HUES6 (cell line): ENCODE results near the gene PEAK1.

Experiments
- H3K27ac ChIP-seq: 2 replicates; pipeline ENCODE4 v1.7.0; 2013; ENCODE audit warnings: low read depth, mild to moderate bottlenecking, low read length, inconsistent platforms
- H3K27me3 ChIP-seq: 2 replicates; pipeline ENCODE4 v1.6.1; 2013; ENCODE audit warnings: low read length; ENCODE audit not compliant: control insufficient read depth, insufficient read depth
- H3K36me3 ChIP-seq: 2 replicates; pipeline ENCODE4 v1.6.1; 2013; ENCODE audit warnings: low read length; ENCODE audit not compliant: control insufficient read depth, insufficient read depth
- H3K4me1 ChIP-seq: 2 replicates; pipeline ENCODE4 v1.6.1; 2013; ENCODE audit warnings: low read length; ENCODE audit not compliant: control insufficient read depth, insufficient read depth
- H3K4me3 ChIP-seq: 2 replicates; pipeline ENCODE4 v1.5.1; 2013; ENCODE audit warnings: low read depth, low read length
- H3K9ac ChIP-seq: one replicate; pipeline ENCODE4 v1.6.1; 2013; ENCODE audit warnings: mild to moderate bottlenecking, low read length
- H3K9me3 ChIP-seq: 2 replicates; pipeline ENCODE4 v1.6.1; 2013; ENCODE audit warnings: low read depth, low read length; ENCODE audit not compliant: control insufficient read depth, insufficient read depth

PEAK1 gene

DNA sequence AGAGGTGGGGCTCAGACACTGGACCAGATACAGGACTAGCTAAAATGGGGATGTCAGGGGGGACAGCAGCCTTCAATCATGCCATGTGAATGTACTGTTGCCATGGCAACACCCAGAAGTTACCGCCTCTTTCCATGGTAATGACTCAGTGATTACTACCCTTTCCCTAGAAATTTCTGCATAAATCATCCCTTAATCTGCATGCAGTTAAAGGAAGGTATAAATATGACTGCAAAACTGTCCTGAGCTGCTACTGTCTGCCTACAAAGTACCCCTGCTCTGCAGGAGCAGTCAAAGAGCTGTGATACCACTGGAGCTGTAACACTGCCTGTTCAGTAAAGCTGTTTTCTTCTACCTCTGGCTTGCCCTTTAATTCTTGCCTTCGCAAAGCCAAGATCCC is 168.2 kb downstream of the PEAK1 start:
- H3K9ac ChIP-seq = no peak overlapping the region
- H3K36me3 ChIP-seq = no peaks in the 10 kb centered on the region
- H3K9me3 ChIP-seq = no peaks in the 10 kb centered on the region
- no peaks in the 10 kb centered on the region for H3K4me1 ChIP-seq
- H3K4me3 ChIP-seq = no peak overlapping the region
- H3K27me3 ChIP-seq = no peaks in the 10 kb centered on the region
- H3K27ac ChIP-seq = no peak overlapping the region

DNA sequence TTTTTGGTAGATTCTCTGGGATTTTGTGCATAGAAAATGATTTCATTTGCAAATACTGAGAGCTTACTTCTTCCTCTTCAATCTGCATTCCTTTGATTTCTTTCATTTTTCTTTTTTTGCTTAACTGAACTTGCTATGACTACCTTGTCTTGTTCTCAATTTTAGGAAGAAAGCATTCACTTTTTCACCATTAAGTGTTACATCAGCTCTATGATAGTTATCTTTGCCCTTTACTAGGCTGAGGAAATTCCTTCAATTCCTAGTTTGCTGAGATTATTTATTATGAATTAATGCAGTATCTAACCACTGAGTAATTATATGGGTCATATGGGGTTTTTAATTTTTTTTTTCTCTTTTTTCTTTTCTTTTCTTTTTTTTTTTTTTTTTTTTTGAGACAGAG is 172.8 kb downstream of the PEAK1 start:
- no peaks in the 10 kb centered on the region for H3K36me3 ChIP-seq
- H3K4me1 ChIP-seq = no peaks in the 10 kb centered on the region
- no peaks in the 10 kb centered on the region for H3K27me3 ChIP-seq
- no peaks in the 10 kb centered on the region for H3K9me3 ChIP-seq
- H3K4me3 ChIP-seq = no peak overlapping the region
- no peak overlapping the region for H3K27ac ChIP-seq
- no peak overlapping the region for H3K9ac ChIP-seq

DNA sequence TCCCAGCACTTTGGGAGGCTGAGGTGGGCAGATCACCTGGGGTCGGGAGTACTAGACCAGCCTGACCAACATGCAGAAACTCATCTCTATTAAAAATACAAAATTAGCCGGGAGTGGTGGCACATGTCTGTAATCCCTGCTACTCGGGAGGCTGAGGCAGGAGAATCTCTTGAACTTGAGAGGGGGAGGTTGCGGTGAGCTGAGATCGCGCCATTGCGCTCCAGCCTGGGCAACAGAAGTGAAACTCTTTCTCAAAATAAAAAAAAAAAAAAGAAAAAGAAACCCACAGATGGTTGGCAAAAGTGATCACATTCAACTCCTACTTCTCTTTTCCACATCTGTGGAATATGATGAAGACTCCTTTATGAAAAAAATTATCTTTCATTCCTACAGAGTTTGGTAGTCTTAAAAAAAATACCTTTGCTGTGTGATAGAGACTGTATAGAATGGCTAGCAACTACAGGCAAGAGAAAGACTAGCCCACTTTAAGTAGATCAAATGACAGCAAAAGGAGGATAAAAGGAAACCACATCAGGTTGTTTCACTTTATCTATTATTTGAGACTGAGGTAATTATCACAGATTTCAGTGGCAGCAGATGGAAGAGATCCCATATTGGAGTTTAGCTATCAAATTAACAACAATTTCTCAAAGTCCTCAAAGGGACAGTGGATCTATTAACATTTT is 176.0 kb downstream of the PEAK1 start:
- no peaks in the 10 kb centered on the region for H3K4me1 ChIP-seq
- H3K27ac ChIP-seq = no peak overlapping the region
- no peaks in the 10 kb centered on the region for H3K9me3 ChIP-seq
- no peak overlapping the region for H3K9ac ChIP-seq
- H3K27me3 ChIP-seq = no peaks in the 10 kb centered on the region
- H3K36me3 ChIP-seq = no peaks in the 10 kb centered on the region
- H3K4me3 ChIP-seq = no peak overlapping the region

DNA sequence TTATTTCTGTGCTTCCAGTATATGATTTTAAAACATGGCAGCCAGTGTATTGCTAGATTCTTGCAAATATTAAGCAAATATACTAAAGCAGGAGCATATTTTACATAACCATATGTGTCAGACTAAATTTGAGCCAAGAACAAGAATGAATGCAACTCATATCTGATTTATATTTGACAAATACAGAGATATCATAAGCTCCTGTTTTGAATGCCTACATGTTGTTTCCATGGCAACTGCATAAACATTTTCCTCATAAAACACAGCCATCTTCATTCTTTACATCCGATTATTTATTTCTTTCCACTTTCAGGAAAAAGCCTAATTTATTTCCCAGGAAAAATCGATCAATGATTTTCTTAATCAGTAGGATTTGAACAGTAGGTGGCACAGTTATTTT is 176.8 kb downstream of the PEAK1 start:
- Histone ChIP-seq H3K4me1 (no peaks in the 10 kb centered on the region), H3K9ac (no peak overlapping the region), H3K9me3 (no peaks in the 10 kb centered on the region), H3K4me3 (no peak overlapping the region), H3K27me3 (no peaks in the 10 kb centered on the region), H3K36me3 (no peaks in the 10 kb centered on the region), H3K27ac (no peak overlapping the region)

DNA sequence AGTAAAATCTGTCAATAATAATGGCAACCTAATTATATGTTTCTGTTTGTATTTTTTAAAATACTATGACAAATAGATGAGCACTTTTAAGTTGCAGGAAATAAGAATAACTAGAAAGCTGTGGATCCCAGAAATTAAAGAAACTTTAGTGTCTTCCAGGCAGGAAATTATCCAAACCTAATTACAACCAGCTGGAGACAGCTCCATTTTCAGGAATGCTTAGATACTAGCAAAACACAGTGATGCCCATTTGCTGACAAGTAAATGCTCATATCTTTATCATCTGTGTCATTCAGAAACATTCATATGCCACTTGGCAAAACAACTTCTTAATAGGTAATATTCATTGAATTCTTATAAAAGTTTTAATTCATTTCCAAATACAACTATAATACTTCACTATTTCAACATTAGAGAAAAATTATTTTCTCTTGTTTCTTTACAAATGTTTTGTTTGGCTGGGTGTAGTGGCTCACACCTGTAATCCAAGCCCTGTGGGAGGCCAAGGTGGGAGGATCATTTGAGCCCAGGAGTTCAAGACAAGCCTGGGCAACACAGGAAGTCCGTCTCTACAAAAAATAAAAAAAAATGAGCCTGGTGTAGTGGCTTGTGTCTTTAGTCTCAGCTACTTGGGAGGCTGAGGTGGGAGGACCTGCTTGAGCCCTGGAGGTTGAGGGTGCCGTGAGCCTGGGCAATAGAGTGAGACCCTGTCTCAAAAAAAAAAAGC is 179.9 kb downstream of the PEAK1 start:
- Histone ChIP-seq H3K9me3 (peaks cover 18% of the 10 kb centered on the region), H3K36me3 (peaks cover 10% of the 10 kb centered on the region), H3K4me1 (no peaks in the 10 kb centered on the region), H3K27me3 (no peaks in the 10 kb centered on the region), H3K27ac (no peak overlapping the region), H3K9ac (no peak overlapping the region), H3K4me3 (no peak overlapping the region)

DNA sequence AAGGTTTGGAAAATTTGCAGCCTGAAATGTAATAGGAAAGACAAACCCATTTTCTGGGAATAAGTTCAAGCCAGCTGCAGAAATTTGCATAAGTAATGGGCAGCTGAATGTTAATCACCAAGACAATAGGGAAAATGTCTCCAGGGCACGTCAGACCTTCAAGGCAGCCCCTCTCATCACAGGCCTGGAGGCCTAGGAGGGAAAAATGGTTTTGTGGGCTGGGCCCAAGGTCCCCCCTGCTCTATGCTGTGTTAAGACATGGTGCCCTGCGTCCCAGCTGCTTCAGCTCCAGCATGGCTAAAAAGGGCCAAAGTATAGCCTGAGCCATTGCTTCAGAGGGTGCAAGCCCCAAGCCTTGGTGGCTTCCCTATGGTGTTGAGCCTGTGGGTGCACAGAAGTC is 184.3 kb downstream of the PEAK1 start:
- no peaks in the 10 kb centered on the region for H3K27me3 ChIP-seq
- H3K9me3 ChIP-seq = peaks cover 22% of the 10 kb centered on the region
- peaks cover 13% of the 10 kb centered on the region for H3K36me3 ChIP-seq
- H3K27ac ChIP-seq = no peak overlapping the region
- H3K4me3 ChIP-seq = no peak overlapping the region
- no peaks in the 10 kb centered on the region for H3K4me1 ChIP-seq
- no peak overlapping the region for H3K9ac ChIP-seq

DNA sequence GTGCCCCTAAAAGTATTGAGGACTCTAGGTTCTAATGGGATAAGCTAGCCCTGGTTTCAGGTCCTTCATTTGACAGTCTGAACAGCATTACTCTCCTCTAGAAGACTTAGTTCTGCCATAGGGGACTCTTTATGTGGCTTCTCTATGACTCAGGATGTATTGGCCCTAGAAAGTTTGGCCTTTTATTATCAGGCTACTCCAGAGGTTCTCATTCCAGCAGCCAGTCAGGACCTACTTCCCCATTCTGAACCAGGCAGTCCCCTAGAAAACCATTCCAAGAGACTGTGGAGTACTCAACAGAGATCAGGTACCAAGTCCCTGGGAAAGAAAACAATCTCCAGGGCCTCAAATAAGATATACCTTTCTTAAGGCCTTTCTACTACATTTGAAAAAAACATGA is 191.1 kb downstream of the PEAK1 start:
- Histone ChIP-seq H3K9ac (no peak overlapping the region), H3K36me3 (no peaks in the 10 kb centered on the region), H3K4me1 (peaks cover 11% of the 10 kb centered on the region), H3K4me3 (no peak overlapping the region), H3K27me3 (no peaks in the 10 kb centered on the region), H3K9me3 (no peaks in the 10 kb centered on the region), H3K27ac (no peak overlapping the region)

DNA sequence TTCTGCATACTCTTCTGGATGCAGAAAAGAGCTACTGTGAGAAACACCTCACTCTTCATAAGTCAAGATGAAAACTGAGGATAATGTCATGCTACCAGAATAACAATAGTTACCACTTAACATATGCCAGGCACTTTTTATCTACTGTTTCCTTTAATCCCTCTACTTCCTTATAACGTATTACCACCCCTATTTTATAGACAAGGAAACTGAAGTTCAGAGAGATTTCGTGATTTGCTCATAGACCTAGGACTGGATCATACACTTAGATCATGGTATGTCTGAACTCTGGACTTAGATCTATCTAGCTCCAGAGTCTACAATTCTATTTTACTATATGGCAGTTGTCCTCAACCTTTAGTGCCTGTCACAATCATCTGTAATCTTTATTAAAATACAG is 193.3 kb downstream of the PEAK1 start:
- Histone ChIP-seq H3K4me3 (no peak overlapping the region), H3K4me1 (peaks cover 11% of the 10 kb centered on the region), H3K27me3 (no peaks in the 10 kb centered on the region), H3K36me3 (no peaks in the 10 kb centered on the region), H3K9ac (no peak overlapping the region), H3K27ac (no peak overlapping the region), H3K9me3 (no peaks in the 10 kb centered on the region)

DNA sequence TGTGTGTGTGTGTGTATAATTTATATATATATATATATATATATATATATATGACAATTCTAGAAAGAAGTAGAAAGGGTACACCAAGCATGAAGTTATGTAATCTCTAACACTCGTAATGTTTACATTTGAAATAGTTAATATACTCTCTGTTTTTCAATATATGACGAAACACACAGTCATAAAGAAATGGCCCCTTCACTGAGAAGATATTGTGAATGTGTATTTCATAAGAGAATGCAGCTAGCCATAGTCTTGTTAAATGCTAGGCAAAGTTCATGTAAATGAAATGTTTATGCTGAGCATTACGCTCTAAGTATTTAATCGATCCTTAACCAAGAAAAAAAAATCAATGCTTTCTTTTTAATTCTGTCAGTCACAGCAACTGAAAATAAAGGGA is 194.3 kb downstream of the PEAK1 start:
- no peaks in the 10 kb centered on the region for H3K36me3 ChIP-seq
- peaks cover 11% of the 10 kb centered on the region for H3K4me1 ChIP-seq
- H3K27ac ChIP-seq = no peak overlapping the region
- no peaks in the 10 kb centered on the region for H3K9me3 ChIP-seq
- H3K27me3 ChIP-seq = no peaks in the 10 kb centered on the region
- H3K9ac ChIP-seq = no peak overlapping the region
- H3K4me3 ChIP-seq = no peak overlapping the region

DNA sequence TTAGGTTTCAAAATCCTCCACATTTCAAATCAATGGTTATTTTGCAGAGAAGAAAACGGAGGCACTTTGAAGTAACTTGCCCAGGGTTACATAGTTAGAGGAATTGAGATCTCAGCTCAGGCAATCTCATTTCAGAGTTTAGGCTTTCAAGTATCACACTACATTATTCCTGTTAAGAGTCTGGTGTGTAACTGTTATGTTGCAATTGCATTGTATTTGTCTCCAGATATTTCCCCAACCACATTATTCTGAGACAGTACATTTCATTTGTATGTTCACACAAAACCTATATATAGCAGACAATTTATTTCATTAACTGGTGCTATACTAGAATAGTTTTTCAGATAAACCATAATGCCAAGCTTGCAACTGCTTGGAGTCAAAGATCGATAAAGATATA is 194.8 kb downstream of the PEAK1 start:
- H3K27me3 ChIP-seq = no peaks in the 10 kb centered on the region
- no peaks in the 10 kb centered on the region for H3K9me3 ChIP-seq
- no peak overlapping the region for H3K27ac ChIP-seq
- no peaks in the 10 kb centered on the region for H3K36me3 ChIP-seq
- peaks cover 11% of the 10 kb centered on the region for H3K4me1 ChIP-seq
- H3K9ac ChIP-seq = no peak overlapping the region
- no peak overlapping the region for H3K4me3 ChIP-seq

DNA sequence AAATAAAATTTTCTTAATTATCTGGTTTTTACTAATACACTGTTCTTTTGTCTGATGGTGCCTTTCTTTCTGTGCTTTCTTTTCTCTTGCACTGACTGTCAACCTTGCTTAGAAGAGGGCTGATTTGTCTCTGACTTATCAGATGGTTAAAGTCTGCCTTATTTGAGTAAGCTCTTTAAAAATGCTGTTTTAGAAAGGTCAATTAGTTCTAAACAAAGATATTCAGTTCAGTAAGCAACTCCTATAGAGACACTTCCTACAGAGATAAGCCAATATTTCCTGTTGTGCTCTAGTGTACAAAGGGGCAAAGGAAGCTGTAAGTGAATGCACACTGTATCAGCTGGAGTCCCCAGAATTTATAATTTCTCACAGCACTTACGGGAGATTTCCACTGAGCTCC is 195.6 kb downstream of the PEAK1 start:
- Histone ChIP-seq H3K27ac (no peak overlapping the region), H3K4me3 (no peak overlapping the region), H3K36me3 (no peaks in the 10 kb centered on the region), H3K9ac (no peak overlapping the region), H3K9me3 (no peaks in the 10 kb centered on the region), H3K27me3 (no peaks in the 10 kb centered on the region), H3K4me1 (peaks cover 11% of the 10 kb centered on the region)
